Effector memory CD4-positive, alpha-beta T cell (primary cell): ENCODE results near the gene PSMD8.
A peak's percentile ranks its signal among the peaks of the same experiment; 100 is the strongest.
"Not testable (repeated sequence)": the region's sequence is repeated elsewhere in the genome, so short reads cannot be mapped to it uniquely, and the experiment has no call there.

Source experiments
- DNase-seq, 3 donors: peaks; one replicate each; pipeline ENCODE4 v3.0.0-alpha.2; 2020
- H3K27ac ChIP-seq: 2 replicates; pipeline ENCODE4 v1.7.0; 2013; ENCODE audit warnings: mild to moderate bottlenecking, low read length, moderate library complexity; ENCODE audit not compliant: insufficient read depth, poor library complexity, severe bottlenecking
- H3K27me3 ChIP-seq: replicated peaks from 2 replicates; pipeline ENCODE4 v1.7.0; 2013; ENCODE audit warnings: mild to moderate bottlenecking, low read length; ENCODE audit not compliant: insufficient read depth, control insufficient read depth, poor library complexity, severe bottlenecking
- H3K36me3 ChIP-seq: 2 replicates; pipeline ENCODE4 v1.7.0; 2013; ENCODE audit warnings: mild to moderate bottlenecking, low read length, moderate library complexity; ENCODE audit not compliant: control insufficient read depth, insufficient read depth
- H3K4me1 ChIP-seq: 2 replicates; pipeline ENCODE4 v1.7.0; 2013; ENCODE audit warnings: low read length, mild to moderate bottlenecking; ENCODE audit not compliant: control insufficient read depth, insufficient read depth, poor library complexity, severe bottlenecking
- H3K4me3 ChIP-seq: 2 replicates; pipeline ENCODE4 v1.7.0; 2013; ENCODE audit warnings: low read length, low read depth, mild to moderate bottlenecking; ENCODE audit not compliant: insufficient read depth, poor library complexity, severe bottlenecking
- H3K9me3 ChIP-seq: 2 replicates; pipeline ENCODE4 v1.7.0; 2013; ENCODE audit warnings: mild to moderate bottlenecking, low read length, moderate library complexity; ENCODE audit not compliant: control insufficient read depth
- total RNA-seq, 3 donors: gene quantifications; one replicate each; lab custom pipeline; 2026; lab: John Stamatoyannopoulos, UW

The PSMD8 gene
- 67.6 to 79.7 (median 70.3) reads per million in 3 donors for total RNA-seq

DNA sequence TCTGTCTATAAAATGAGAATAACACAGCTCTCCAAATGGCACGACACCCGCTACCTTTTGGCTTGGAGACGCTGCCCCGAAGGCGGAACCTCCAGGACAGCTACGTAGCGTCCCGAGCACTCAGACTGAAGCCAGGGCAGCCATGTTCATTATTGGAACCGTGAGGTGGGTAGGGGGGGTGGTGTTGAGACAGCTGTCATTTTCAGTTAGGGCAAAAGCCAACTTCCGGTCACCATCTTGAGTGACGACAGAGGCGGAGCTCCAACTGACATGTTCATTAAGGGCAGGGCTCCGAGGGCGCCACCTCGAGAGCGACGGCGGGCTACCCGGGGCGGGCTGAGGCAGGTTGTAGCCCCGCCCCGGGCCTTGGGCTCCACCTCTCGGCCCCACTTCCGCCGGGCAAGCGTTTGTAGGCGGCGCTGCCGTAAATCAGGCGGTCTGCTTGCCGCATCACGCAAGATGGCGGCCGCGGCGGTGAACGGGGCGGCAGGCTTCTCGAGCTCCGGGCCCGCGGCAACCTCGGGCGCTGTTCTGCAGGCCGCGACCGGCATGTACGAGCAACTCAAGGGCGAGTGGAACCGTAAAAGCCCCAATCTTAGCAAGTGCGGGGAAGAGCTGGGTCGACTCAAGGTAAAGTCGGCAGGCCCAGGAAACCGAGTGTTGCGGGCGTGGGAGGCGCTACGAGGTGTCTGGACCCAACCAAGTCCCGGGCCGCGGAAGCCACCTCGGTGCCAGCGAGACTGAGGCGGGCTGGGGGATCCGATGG lies at the start of gene PSMD8:
TSS of gene PSMD8 (plus strand) at position 240 of the 766 bp plus-strand sequence. CDS start at position 271, 31 bp downstream.
- Histone ChIP-seq H3K27me3 (no peaks in the 10 kb centered on the region), H3K9me3 (no peaks in the 10 kb centered on the region), H3K4me1 (peaks cover 12% of the 10 kb centered on the region), H3K4me3 (peak within 1 kb of the TSS; percentile 86), H3K36me3 (peaks cover 15% of the 10 kb centered on the region), H3K27ac (peak within 1 kb of the TSS; percentile 86)
- DNase-seq = peak; percentile 97 to 99 (median 98)

- Histone ChIP-seq H3K27ac (no peak overlapping the region), H3K27me3 (no peaks in the 10 kb centered on the region), H3K4me1 (no peaks in the 10 kb centered on the region), H3K36me3 (peaks cover 32% of the 10 kb centered on the region), H3K9me3 (no peaks in the 10 kb centered on the region), H3K4me3 (no peak overlapping the region)
- no peak for DNase-seq
Observed at GRCh38 chr19:38326591-38326990, 47.8 kb upstream of the PSMD8 start.

GRCh38 chr19:38329651-38330050 lies 44.7 kb upstream of the PSMD8 start:
- no peaks in the 10 kb centered on the region for H3K9me3 ChIP-seq
- no peaks in the 10 kb centered on the region for H3K27me3 ChIP-seq
- DNase-seq = no peak
- H3K36me3 ChIP-seq = peaks cover 23% of the 10 kb centered on the region
- H3K4me1 ChIP-seq = no peaks in the 10 kb centered on the region
- no peak overlapping the region for H3K27ac ChIP-seq
- H3K4me3 ChIP-seq = no peak overlapping the region

DNA sequence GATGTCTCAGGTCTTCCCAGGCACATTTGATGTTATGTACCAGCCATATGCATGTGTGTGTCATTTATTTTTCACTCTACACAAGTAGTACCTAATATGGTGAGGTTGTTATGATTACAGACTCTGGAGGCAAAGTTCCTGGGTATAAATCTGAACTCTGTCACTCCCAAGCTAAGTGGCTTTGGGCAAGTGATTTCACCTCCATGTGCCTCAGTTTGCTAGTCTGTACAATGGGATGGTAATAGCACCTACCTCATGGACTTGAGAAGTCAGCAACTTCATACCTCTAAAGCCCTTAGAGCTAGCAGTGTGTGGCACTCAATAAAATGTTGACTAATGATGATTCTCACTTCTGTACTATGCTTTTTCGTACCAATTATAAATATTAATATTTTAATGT lies 42.6 kb upstream of the PSMD8 start:
- H3K36me3 ChIP-seq = peaks cover 13% of the 10 kb centered on the region
- H3K9me3 ChIP-seq = no peaks in the 10 kb centered on the region
- no peaks in the 10 kb centered on the region for H3K4me1 ChIP-seq
- no peak overlapping the region for H3K4me3 ChIP-seq
- DNase-seq = no peak
- H3K27ac ChIP-seq = no peak overlapping the region
- no peaks in the 10 kb centered on the region for H3K27me3 ChIP-seq

GRCh38 chr19:38333245-38333644 lies 41.1 kb upstream of the PSMD8 start:
- Histone ChIP-seq H3K27ac (no peak overlapping the region), H3K27me3 (no peaks in the 10 kb centered on the region), H3K36me3 (no peaks in the 10 kb centered on the region), H3K4me3 (no peak overlapping the region), H3K4me1 (peaks cover 7% of the 10 kb centered on the region), H3K9me3 (no peaks in the 10 kb centered on the region)
- no peak for DNase-seq

- H3K9me3 ChIP-seq = no peaks in the 10 kb centered on the region
- peak overlapping the region; percentile 73 for H3K27ac ChIP-seq
- H3K27me3 ChIP-seq = no peaks in the 10 kb centered on the region
- peak overlapping the region; percentile 62 for H3K4me3 ChIP-seq
- no peaks in the 10 kb centered on the region for H3K36me3 ChIP-seq
- DNase-seq = peak; percentile 86 to 91 (median 90)
- H3K4me1 ChIP-seq = peaks cover 7% of the 10 kb centered on the region
Observed at GRCh38 chr19:38335949-38336637, 38.3 kb upstream of the PSMD8 start.

- Histone ChIP-seq H3K9me3 (no peaks in the 10 kb centered on the region), H3K4me3 (peak overlapping the region; percentile 62), H3K36me3 (no peaks in the 10 kb centered on the region), H3K27me3 (no peaks in the 10 kb centered on the region), H3K4me1 (peaks cover 7% of the 10 kb centered on the region), H3K27ac (peak overlapping the region; percentile 73)
- peak; percentile 90 to 94 (median 94) for DNase-seq
Observed at GRCh38 chr19:38336638-38337359, 37.6 kb upstream of the PSMD8 start.

DNA sequence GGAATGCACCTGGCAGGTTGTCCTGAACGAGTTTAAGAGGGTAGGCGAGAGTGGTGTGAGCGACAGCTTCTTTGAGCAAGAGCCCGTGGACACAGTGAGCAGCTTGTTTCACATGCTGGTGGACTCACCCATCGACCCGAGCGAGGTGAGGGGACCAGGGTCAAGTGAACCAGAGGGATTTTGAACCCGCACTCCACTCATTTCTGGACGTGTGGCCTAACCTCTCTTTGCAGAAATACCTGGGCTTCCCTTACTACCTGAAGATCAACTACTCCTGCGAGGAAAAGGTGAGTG lies 37.1 kb upstream of the PSMD8 start:
- Histone ChIP-seq H3K27ac (peak overlapping the region; percentile 73), H3K4me3 (peak overlapping the region; percentile 62), H3K4me1 (peaks cover 7% of the 10 kb centered on the region), H3K36me3 (no peaks in the 10 kb centered on the region), H3K27me3 (no peaks in the 10 kb centered on the region), H3K9me3 (no peaks in the 10 kb centered on the region)
- DNase-seq = no peak

DNA sequence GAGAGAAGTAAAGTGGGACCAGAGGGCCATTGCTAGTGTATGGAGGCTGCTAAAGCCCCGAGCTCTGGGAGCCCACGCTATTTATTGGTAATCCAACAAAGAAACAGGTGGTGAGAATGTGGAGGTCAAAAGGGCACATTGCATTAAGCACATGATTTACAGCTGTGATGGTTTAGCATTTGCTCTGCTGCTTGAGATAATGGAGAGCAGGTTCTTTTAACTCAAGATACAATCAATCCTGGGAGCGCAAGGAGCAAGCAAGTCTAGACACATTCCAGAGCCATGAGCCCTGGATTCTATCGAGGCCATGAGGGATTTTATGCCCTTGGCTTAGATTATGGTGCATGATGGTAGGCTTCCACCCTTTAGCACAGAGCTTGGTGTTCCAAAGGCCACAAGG lies 35.4 kb upstream of the PSMD8 start:
- not testable (repeated sequence) for DNase-seq, H3K27ac ChIP-seq, H3K27me3 ChIP-seq, H3K4me1 ChIP-seq, H3K9me3 ChIP-seq, H3K36me3 ChIP-seq, H3K4me3 ChIP-seq

- Histone ChIP-seq H3K27me3 (no peaks in the 10 kb centered on the region), H3K4me1 (peaks cover 7% of the 10 kb centered on the region), H3K36me3 (no peaks in the 10 kb centered on the region), H3K4me3 (no peak overlapping the region), H3K9me3 (no peaks in the 10 kb centered on the region), H3K27ac (no peak overlapping the region)
- DNase-seq = no peak
Observed at GRCh38 chr19:38340927-38341326, 33.4 kb upstream of the PSMD8 start.
